H1 (cell line): ENCODE data around the gene TCERG1L. TPM values are rescaled to one million over a fixed set of nuclear protein-coding genes. Genes with fewer than 3 reads are reported as not detected.

Experiments
- BCL11A ChIP-seq, 2 experiments: IDR thresholded peaks; one replicate each; pipeline ENCODE4 v1.6.1; 2011; ENCODE audit warnings: low read depth in 2 of 2, low read length in 2 of 2, mild to moderate bottlenecking in 2 of 2
- KDM1A ChIP-seq: fragments of 200-600, 300-600 bp; sonication (generic); IDR thresholded peaks from 2 replicates; pipeline ENCODE4 v1.7.1; 2016; ENCODE audit warnings: mild to moderate bottlenecking, low read length, borderline replicate concordance
- MAFK ChIP-seq: IDR thresholded peaks from 2 replicates; pipeline ENCODE4 v1.6.1; 2012; ENCODE audit warnings: low read depth, mild to moderate bottlenecking, improper control_type of control experiment, low read length
- TAF1 ChIP-seq: IDR thresholded peaks from 2 replicates; pipeline ENCODE4 v1.6.1; 2011; ENCODE audit warnings: mild to moderate bottlenecking, low read depth, low read length
- polyA plus RNA-seq, 7 experiments: library from polyadenylated mRNA; depleted of rRNA in 3 of 7; stranded (reverse) in 5 of 7; unstranded in 2 of 7; fragments of >200 nt in 5 of 7; fragments of 200-250 nt in 2 of 7; gene quantifications; 1 replicate in 5 of 7; 2 replicates in 1 of 7; 4 replicates in 1 of 7; pipeline versions ENCODE4 v1.2.1 to v1.2.3, GENCODE V29; 2011 to 2013; ENCODE audit warnings: missing spikeins in 2 of 7, mixed read lengths in 2 of 7
- total RNA-seq: library from RNA; stranded (reverse); fragmentation: NEBNext Ultra II Directional; extraction: Animal tissue kit (Norgen Biotek cat#: 25700); gene quantifications from 2 replicates; pipeline ENCODE4 v1.2.1, GENCODE V29; 2021
- TF ChIP-seq, protein P1 (sequence below), 3 experiments: IDR thresholded peaks; 1 replicate in 2 of 3; 2 replicates in 1 of 3; pipeline versions ENCODE4 v1.5.1 to v1.6.1; 2011; ENCODE audit warnings: low read length in 3 of 3, mild to moderate bottlenecking in 3 of 3, inconsistent platforms in 2 of 3, low read depth in 1 of 3, moderate library complexity in 1 of 3; ENCODE audit not compliant: insufficient read depth in 1 of 3; ENCODE audit errors: control extremely low read depth in 1 of 3

The TCERG1L gene
- total and polyA plus RNA-seq, 2 of the 8 experiments (the other 6 are each of a cell fraction or from before 2014, with no cell fraction given), result 3.9 to 6.9 TPM

GRCh38 chr10:131332821-131333220 lies 21.3 kb upstream of the TCERG1L start (continued):
- TF ChIP-seq, protein P1, sequence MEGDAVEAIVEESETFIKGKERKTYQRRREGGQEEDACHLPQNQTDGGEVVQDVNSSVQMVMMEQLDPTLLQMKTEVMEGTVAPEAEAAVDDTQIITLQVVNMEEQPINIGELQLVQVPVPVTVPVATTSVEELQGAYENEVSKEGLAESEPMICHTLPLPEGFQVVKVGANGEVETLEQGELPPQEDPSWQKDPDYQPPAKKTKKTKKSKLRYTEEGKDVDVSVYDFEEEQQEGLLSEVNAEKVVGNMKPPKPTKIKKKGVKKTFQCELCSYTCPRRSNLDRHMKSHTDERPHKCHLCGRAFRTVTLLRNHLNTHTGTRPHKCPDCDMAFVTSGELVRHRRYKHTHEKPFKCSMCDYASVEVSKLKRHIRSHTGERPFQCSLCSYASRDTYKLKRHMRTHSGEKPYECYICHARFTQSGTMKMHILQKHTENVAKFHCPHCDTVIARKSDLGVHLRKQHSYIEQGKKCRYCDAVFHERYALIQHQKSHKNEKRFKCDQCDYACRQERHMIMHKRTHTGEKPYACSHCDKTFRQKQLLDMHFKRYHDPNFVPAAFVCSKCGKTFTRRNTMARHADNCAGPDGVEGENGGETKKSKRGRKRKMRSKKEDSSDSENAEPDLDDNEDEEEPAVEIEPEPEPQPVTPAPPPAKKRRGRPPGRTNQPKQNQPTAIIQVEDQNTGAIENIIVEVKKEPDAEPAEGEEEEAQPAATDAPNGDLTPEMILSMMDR (IDR thresholded peaks at IDR 0.05; ENCODE audit: control extremely low read depth in 1 of 3, insufficient read depth in 1 of 3, low read depth in 1 of 3, low read length in 3 of 3), result no peak
- TF ChIP-seq KDM1A, result no peak
- TF ChIP-seq BCL11A (IDR thresholded peaks at IDR 0.05; ENCODE audit: low read depth in 2 of 2, low read length in 2 of 2), result no peak
- no peak for TF ChIP-seq TAF1
- no peak for TF ChIP-seq MAFK
